Astrocyte (in vitro differentiated cells and primary cell): ENCODE measurements around the gene ANKRD60. TPM values are rescaled to one million over a fixed set of nuclear protein-coding genes. Genes with fewer than 3 reads are reported as not detected.

ENCODE experiments used
- DNase-seq: peaks from one replicate; pipeline ENCODE4 v3.0.0-alpha.2; 2010; ENCODE audit warnings: low read depth
- FAIRE-seq: peaks from 2 replicates; lab custom pipeline; 2011; peaks lifted over from hg19 to GRCh38; lab: Jason Lieb, UNC
- H2AFZ ChIP-seq: 2 replicates; pipeline ENCODE4 v1.6.0; 2012; ENCODE audit warnings: low read depth, low read length, inconsistent platforms
- H3K27ac ChIP-seq: 2 replicates; pipeline ENCODE4 v1.5.1; 2011; ENCODE audit warnings: low read depth, low read length, inconsistent platforms
- H3K27me3 ChIP-seq: 2 replicates; pipeline ENCODE4 v1.6.0; 2011; ENCODE audit warnings: low read length, inconsistent platforms; ENCODE audit not compliant: insufficient read depth
- H3K36me3 ChIP-seq: 2 replicates; pipeline ENCODE4 v1.5.1; 2011; ENCODE audit warnings: low read length, inconsistent platforms; ENCODE audit not compliant: insufficient read depth
- H3K4me1 ChIP-seq: 2 replicates; pipeline ENCODE4 v1.5.1; 2011; ENCODE audit warnings: low read length, inconsistent platforms; ENCODE audit not compliant: insufficient read depth
- H3K4me2 ChIP-seq: 2 replicates; pipeline ENCODE4 v1.6.0; 2012; ENCODE audit warnings: low read length, inconsistent platforms
- H3K4me3 ChIP-seq: 2 replicates; pipeline ENCODE4 v1.5.1; 2011; ENCODE audit warnings: low read depth, mild to moderate bottlenecking, low read length, inconsistent platforms; ENCODE audit not compliant: insufficient read depth
- H3K79me2 ChIP-seq: 2 replicates; pipeline ENCODE4 v1.6.0; 2012; ENCODE audit warnings: mild to moderate bottlenecking, low read length, inconsistent platforms; ENCODE audit not compliant: insufficient read depth
- H3K9ac ChIP-seq: 2 replicates; pipeline ENCODE4 v1.6.0; 2012; ENCODE audit warnings: mild to moderate bottlenecking, low read length, inconsistent platforms
- H3K9me3 ChIP-seq: 2 replicates; pipeline ENCODE4 v1.5.1; 2012; ENCODE audit warnings: low read depth, mild to moderate bottlenecking, low read length, inconsistent platforms; ENCODE audit not compliant: insufficient read depth
- H4K20me1 ChIP-seq: 2 replicates; pipeline ENCODE4 v1.6.0; 2012; ENCODE audit warnings: low read length, inconsistent platforms; ENCODE audit not compliant: insufficient read depth
- H3K27ac Mint-ChIP-seq: one replicate; pipeline ENCODE4 v1.8.0; 2021; ENCODE audit warnings: mild to moderate bottlenecking, mixed read lengths; ENCODE audit not compliant: unreplicated experiment
- H3K27me3 Mint-ChIP-seq: one replicate; pipeline ENCODE4 v1.8.0; 2021; ENCODE audit warnings: low read depth, mixed read lengths; ENCODE audit not compliant: unreplicated experiment
- H3K36me3 Mint-ChIP-seq: one replicate; pipeline ENCODE4 v1.8.0; 2021; ENCODE audit warnings: low read depth, mixed read lengths; ENCODE audit not compliant: unreplicated experiment
- H3K4me1 Mint-ChIP-seq: one replicate; pipeline ENCODE4 v1.8.0; 2021; ENCODE audit warnings: low read depth, mixed read lengths; ENCODE audit not compliant: unreplicated experiment
- H3K4me3 Mint-ChIP-seq: one replicate; pipeline ENCODE4 v1.8.0; 2021; ENCODE audit warnings: mild to moderate bottlenecking, moderate library complexity, mixed read lengths; ENCODE audit not compliant: unreplicated experiment
- H3K9me3 Mint-ChIP-seq: one replicate; pipeline ENCODE4 v1.8.0; 2021; ENCODE audit warnings: mild to moderate bottlenecking, mixed read lengths; ENCODE audit not compliant: unreplicated experiment
- CTCF ChIP-seq: IDR thresholded peaks from 2 replicates; pipeline ENCODE4 v1.5.1; 2011; ENCODE audit warnings: low read depth, mild to moderate bottlenecking, inconsistent platforms, low read length, moderate library complexity; ENCODE audit not compliant: insufficient read depth
- EZH2 ChIP-seq: IDR thresholded peaks from 2 replicates; pipeline ENCODE4 v1.6.1; 2012; ENCODE audit warnings: mild to moderate bottlenecking, low read length, inconsistent platforms; ENCODE audit not compliant: insufficient read depth
- total RNA-seq: library from RNA; stranded (reverse); gene quantifications from 2 replicates; pipeline ENCODE4 v1.2.1, GENCODE V29; 2021

ANKRD60 gene
- total RNA-seq, 1 donor from 2014 or later: not detected

- no peak for DNase-seq
- no peak overlapping the region for H3K27ac ChIP-seq
- no peak for TF ChIP-seq CTCF
- no peak overlapping the region for H3K4me3 Mint-ChIP-seq
- H3K27ac Mint-ChIP-seq: no peak overlapping the region
- no peak for FAIRE-seq
- peaks cover 35% of the 10 kb centered on the region for H3K27me3 Mint-ChIP-seq
- H3K79me2 ChIP-seq: no peaks in the 10 kb centered on the region
- no peaks in the 10 kb centered on the region for H3K36me3 Mint-ChIP-seq
- no peak overlapping the region for H2AFZ ChIP-seq
- H3K4me2 ChIP-seq: no peak overlapping the region
- H3K36me3 ChIP-seq: no peaks in the 10 kb centered on the region
- no peaks in the 10 kb centered on the region for H3K4me1 Mint-ChIP-seq
- no peaks in the 10 kb centered on the region for H4K20me1 ChIP-seq
- H3K4me3 ChIP-seq: no peak overlapping the region
- H3K9me3 ChIP-seq: no peaks in the 10 kb centered on the region
- peaks cover 8% of the 10 kb centered on the region for H3K9me3 Mint-ChIP-seq
- no peaks in the 10 kb centered on the region for H3K27me3 ChIP-seq
- no peak overlapping the region for H3K9ac ChIP-seq
- H3K4me1 ChIP-seq: no peaks in the 10 kb centered on the region
These were observed 26.8 kb downstream of the ANKRD60 start for GRCh38 chr20:58201616-58202015.

- Histone ChIP-seq H3K27me3 (no peaks in the 10 kb centered on the region), H3K9me3 (no peaks in the 10 kb centered on the region), H3K36me3 (no peaks in the 10 kb centered on the region), H4K20me1 (no peaks in the 10 kb centered on the region), H3K4me2 (no peak overlapping the region), H3K79me2 (no peaks in the 10 kb centered on the region), H2AFZ (no peak overlapping the region), H3K4me3 (no peak overlapping the region), H3K27ac (no peak overlapping the region), H3K4me1 (no peaks in the 10 kb centered on the region), H3K9ac (no peak overlapping the region)
- TF ChIP-seq CTCF: no peak
- TF ChIP-seq EZH2: no peak
- H3K4me1 Mint-ChIP-seq: no peaks in the 10 kb centered on the region
- FAIRE-seq (no peak), DNase-seq (no peak)
- peaks cover 28% of the 10 kb centered on the region for H3K27me3 Mint-ChIP-seq
- no peak overlapping the region for H3K4me3 Mint-ChIP-seq
- no peaks in the 10 kb centered on the region for H3K36me3 Mint-ChIP-seq
- peaks cover 2% of the 10 kb centered on the region for H3K9me3 Mint-ChIP-seq
- H3K27ac Mint-ChIP-seq: no peak overlapping the region
These were observed 29.0 kb downstream of the ANKRD60 start for GRCh38 chr20:58199469-58199868.

- no peaks in the 10 kb centered on the region for H3K4me1 Mint-ChIP-seq
- Histone ChIP-seq H3K79me2 (no peaks in the 10 kb centered on the region), H3K4me1 (no peaks in the 10 kb centered on the region), H3K4me2 (no peak overlapping the region), H3K9me3 (no peaks in the 10 kb centered on the region), H2AFZ (no peak overlapping the region), H3K36me3 (no peaks in the 10 kb centered on the region), H3K4me3 (no peak overlapping the region), H3K27me3 (no peaks in the 10 kb centered on the region), H4K20me1 (no peaks in the 10 kb centered on the region), H3K9ac (no peak overlapping the region), H3K27ac (no peak overlapping the region)
- FAIRE-seq (no peak), DNase-seq (no peak)
- no peak overlapping the region for H3K27ac Mint-ChIP-seq
- H3K36me3 Mint-ChIP-seq: no peaks in the 10 kb centered on the region
- H3K27me3 Mint-ChIP-seq: peaks cover 25% of the 10 kb centered on the region
- H3K4me3 Mint-ChIP-seq: no peak overlapping the region
- TF ChIP-seq EZH2: no peak
- no peak for TF ChIP-seq CTCF
- no peaks in the 10 kb centered on the region for H3K9me3 Mint-ChIP-seq
These were observed 29.5 kb downstream of the ANKRD60 start for GRCh38 chr20:58198901-58199355.
